HepG2 (cell line): ENCODE results near the gene TPM1. TPM values are rescaled to one million over a fixed set of nuclear protein-coding genes. Genes with fewer than 3 reads are reported as not detected.

Experiments
- ATAC-seq: fragments of 200-7000 bp; cut with Tn5 transposase; 3 replicates; pipeline ENCODE4 v1.9.1; 2020; ENCODE audit warnings: mild to moderate bottlenecking, moderate library complexity
- BruUV-seq: library from RNA; stranded (reverse); fragments of 400-500 nt; replicated peaks from 2 replicates; lab custom pipeline; 2021; lab: Mats Ljungman, UMichigan
- CTCF ChIA-PET: fragments of 300-600 bp; formaldehyde crosslinking; extraction: SDS; loops from one replicate; lab custom pipeline; 2021; ENCODE audit warnings: low total read pairs, inconsistent platforms, low intra/inter-chr PET ratio; lab: Yijun Ruan, JAX
- POLR2A ChIA-PET: fragments of 350-600 bp; sonication (Branson Sonifier 250); formaldehyde crosslinking; loops from one replicate; lab custom pipeline; 2020; ENCODE audit warnings: antibody characterized with exemption, inconsistent platforms; lab: Yijun Ruan, JAX
- DNase-seq: peaks from one replicate; pipeline ENCODE4 v3.0.0-alpha.2; 2015; ENCODE audit warnings: low spot score
- FAIRE-seq: peaks from 3 replicates; lab custom pipeline; 2011; peaks lifted over from hg19 to GRCh38; lab: Jason Lieb, UNC
- H2AFZ ChIP-seq: one replicate; pipeline ENCODE4 v1.6.1; 2011; ENCODE audit warnings: low read length, inconsistent platforms
- H3K27ac ChIP-seq: fragments of 300-600 bp; 3 replicates; pipeline ENCODE4 v1.8.0; 2011; ENCODE audit warnings: mixed run types, mild to moderate bottlenecking, mixed read lengths, low read length, inconsistent platforms; ENCODE audit not compliant: insufficient read depth; ENCODE audit errors: extremely low read length
- H3K27me3 ChIP-seq, 2 experiments: fragments of 200-600 bp in 1 of 2; 2 replicates in 1 of 2; 3 replicates in 1 of 2; pipeline versions ENCODE4 v1.6.0 to v1.8.0; 2011; ENCODE audit warnings: low read length in 2 of 2, mild to moderate bottlenecking in 2 of 2, moderate library complexity in 2 of 2, inconsistent platforms in 1 of 2; ENCODE audit not compliant: insufficient read depth in 2 of 2, control insufficient read depth in 1 of 2
- H3K36me3 ChIP-seq, 2 experiments: fragments of 200-600 bp in 1 of 2; replicated peaks in 1 of 2; 2 replicates in 1 of 2; 3 replicates in 1 of 2; pipeline versions ENCODE4 v1.5.1 to v1.8.0; 2011; ENCODE audit warnings: low read length in 2 of 2, inconsistent platforms in 1 of 2; ENCODE audit not compliant: insufficient read depth in 2 of 2, control insufficient read depth in 1 of 2
- H3K4me1 ChIP-seq: 2 replicates; pipeline ENCODE4 v1.5.1; 2012; ENCODE audit warnings: low read length, inconsistent platforms; ENCODE audit not compliant: insufficient read depth
- H3K4me2 ChIP-seq: 2 replicates; pipeline ENCODE4 v1.6.0; 2011; ENCODE audit warnings: low read depth, low read length, inconsistent platforms
- H3K4me3 ChIP-seq, 3 experiments: fragments of 200-600 bp in 1 of 3; sonication (generic), shearing (Covaris generic) in 1 of 3; replicated peaks in 1 of 3; 2 replicates each; pipeline ENCODE4 v1.5.1; 2011 to 2016; ENCODE audit warnings: low read length in 3 of 3, inconsistent platforms in 2 of 3, low read depth in 2 of 3, mild to moderate bottlenecking in 2 of 3, control low read depth in 1 of 3, mixed read lengths in 1 of 3; ENCODE audit not compliant: insufficient read depth in 1 of 3
- H3K79me2 ChIP-seq: one replicate; pipeline ENCODE4 v1.6.1; 2011; ENCODE audit warnings: low read length, inconsistent platforms; ENCODE audit not compliant: insufficient read depth
- H3K9ac ChIP-seq: 2 replicates; pipeline ENCODE4 v1.6.0; 2011; ENCODE audit warnings: mild to moderate bottlenecking, low read depth, low read length, inconsistent platforms; ENCODE audit not compliant: insufficient read depth
- H3K9me3 ChIP-seq: 2 replicates; pipeline ENCODE4 v1.5.1; 2012; ENCODE audit warnings: mild to moderate bottlenecking, low read length
- H4K20me1 ChIP-seq: 2 replicates; pipeline ENCODE4 v1.6.0; 2011; ENCODE audit warnings: inconsistent platforms, mild to moderate bottlenecking, low read length, moderate library complexity; ENCODE audit not compliant: insufficient read depth
- ADNP ChIP-seq: sonication (generic); formaldehyde crosslinking; IDR thresholded peaks from 2 replicates; pipeline ENCODE4 v1.4.0; 2020; ENCODE audit warnings: missing genetic modification reagents
- ARHGAP35 ChIP-seq: sonication (generic); formaldehyde crosslinking; IDR thresholded peaks from 2 replicates; pipeline ENCODE4 v1.9.0; 2022; ENCODE audit warnings: mild to moderate bottlenecking, inconsistent platforms, moderate library complexity, missing genetic modification reagents, borderline replicate concordance
- CBX2 ChIP-seq, 2 experiments: fragments of 200-600 bp in 1 of 2; sonication (generic); formaldehyde crosslinking in 1 of 2; IDR thresholded peaks; 2 replicates each; pipeline versions ENCODE4 v1.7.0 to v1.8.1; 2018 to 2022; ENCODE audit warnings: low read depth in 2 of 2, low read length in 1 of 2, mild to moderate bottlenecking in 1 of 2, missing genetic modification reagents in 1 of 2
- DNMT3B ChIP-seq: conservative IDR thresholded peaks from 2 replicates; pipeline ENCODE4 v1.6.1; 2016; ENCODE audit warnings: missing biosample characterization, control low read depth
- GATAD2A ChIP-seq: IDR thresholded peaks from 2 replicates; pipeline ENCODE4 v1.6.1; 2016
- KDM5B ChIP-seq: sonication (generic); formaldehyde crosslinking; IDR thresholded peaks from 2 replicates; pipeline ENCODE4 v1.4.0; 2020; ENCODE audit warnings: missing genetic modification reagents, mild to moderate bottlenecking, borderline replicate concordance
- MAFG ChIP-seq: sonication (generic); formaldehyde crosslinking; IDR thresholded peaks from 2 replicates; pipeline ENCODE4 v1.5.1; 2020; ENCODE audit warnings: mild to moderate bottlenecking, missing genetic modification reagents
- MAFK ChIP-seq, 2 experiments: IDR thresholded peaks in 1 of 2; conservative IDR thresholded peaks in 1 of 2; 2 replicates each; pipeline ENCODE4 v1.6.1; 2011; ENCODE audit warnings: improper control_type of control experiment in 2 of 2, low read length in 2 of 2
- ONECUT2 ChIP-seq: sonication (generic); formaldehyde crosslinking; IDR thresholded peaks from 2 replicates; pipeline ENCODE4 v1.4.0; 2020; ENCODE audit warnings: missing genetic modification reagents
- RARA ChIP-seq: IDR thresholded peaks from 2 replicates; pipeline ENCODE4 v1.6.1; 2016; ENCODE audit warnings: missing genetic modification reagents, missing compliant biosample characterization
- SOX6 ChIP-seq, 2 experiments: fragments of 450-650 bp in 1 of 2; sonication (generic) in 1 of 2; formaldehyde crosslinking in 1 of 2; IDR thresholded peaks; 2 replicates each; pipeline versions ENCODE4 v1.4.0 to v1.6.1; 2017 to 2020; ENCODE audit warnings: antibody characterized with exemption in 1 of 2, mild to moderate bottlenecking in 1 of 2, missing genetic modification reagents in 1 of 2
- SSRP1 ChIP-seq: IDR thresholded peaks from 2 replicates; pipeline ENCODE4 v1.6.1; 2016; ENCODE audit warnings: control low read depth
- ZEB1 ChIP-seq: IDR thresholded peaks from 2 replicates; pipeline ENCODE4 v1.6.1; 2012; ENCODE audit warnings: mild to moderate bottlenecking, low read depth, inconsistent platforms; ENCODE audit not compliant: insufficient replicate concordance
- ZNF556 ChIP-seq: sonication (generic); formaldehyde crosslinking; IDR thresholded peaks from 2 replicates; pipeline ENCODE4 v1.4.0; 2020; ENCODE audit warnings: mild to moderate bottlenecking, missing genetic modification reagents, borderline replicate concordance
- ZNF605 ChIP-seq: sonication (generic); formaldehyde crosslinking; IDR thresholded peaks from 2 replicates; pipeline ENCODE4 v1.8.0; 2022; ENCODE audit warnings: mild to moderate bottlenecking, missing genetic modification reagents
- whole genome bisulfite sequencing: methylation state at CpG from one replicate; pipeline ENCODE4 v1.1.6; 2017; ENCODE audit warnings: low lambda C conversion rate; 5-methylcytosine and 5-hydroxymethylcytosine counted together
- in situ Hi-C: cut with HindIII; loops from 2 replicates; pipeline ENCODE4 v1.10.0; 2017; ENCODE audit warnings: low pct_unique_long_range_greater_than_20kb; ENCODE audit not compliant: extremely low pct_ligation_motif_present
- intact Hi-C: fragments of 100-400 bp; cut with micrococcal nuclease; formaldehyde crosslinking; loops from one replicate; pipeline ENCODE4 v1.10.0; 2022; ENCODE audit not compliant: unreplicated experiment
- polyA plus RNA-seq, 8 experiments: library from polyadenylated mRNA; depleted of rRNA in 3 of 8; stranded (reverse) in 7 of 8; unstranded in 1 of 8; fragments of >200 nt; fragmentation: Illumina TruSeq in 4 of 8; extraction: Trizol in 4 of 8; gene quantifications; 2 replicates each; pipeline versions ENCODE4 v1.2.1 to v1.2.3, GENCODE V29; 2011 to 2016; ENCODE audit warnings: low read depth in 4 of 8, missing spikeins in 1 of 8, mixed read lengths in 1 of 8; ENCODE audit not compliant: insufficient read depth in 1 of 8
- total RNA-seq, 5 experiments: library from RNA; depleted of rRNA; stranded (reverse); fragments of >200 nt; fragmentation: Illumina TruSeq; extraction: Trizol; gene quantifications; 2 replicates each; pipeline ENCODE4 v1.2.3, GENCODE V29; 2016; ENCODE audit warnings: low read depth in 1 of 5
- TF ChIP-seq, protein P1 (sequence below): sonication (generic); formaldehyde crosslinking; conservative IDR thresholded peaks from 2 replicates; pipeline ENCODE4 v1.4.0; 2020; ENCODE audit warnings: mild to moderate bottlenecking, missing genetic modification reagents, moderate library complexity
- TF ChIP-seq, protein P2 (sequence below): IDR thresholded peaks from 2 replicates; pipeline ENCODE4 v1.6.1; 2016; ENCODE audit warnings: low read depth, missing genetic modification reagents, missing compliant biosample characterization

The TPM1 gene
- total and polyA plus RNA-seq, 2 of the 13 experiments (the other 11 are each of a cell fraction or from before 2014, with no cell fraction given), result 98.9 to 109 TPM

DNA sequence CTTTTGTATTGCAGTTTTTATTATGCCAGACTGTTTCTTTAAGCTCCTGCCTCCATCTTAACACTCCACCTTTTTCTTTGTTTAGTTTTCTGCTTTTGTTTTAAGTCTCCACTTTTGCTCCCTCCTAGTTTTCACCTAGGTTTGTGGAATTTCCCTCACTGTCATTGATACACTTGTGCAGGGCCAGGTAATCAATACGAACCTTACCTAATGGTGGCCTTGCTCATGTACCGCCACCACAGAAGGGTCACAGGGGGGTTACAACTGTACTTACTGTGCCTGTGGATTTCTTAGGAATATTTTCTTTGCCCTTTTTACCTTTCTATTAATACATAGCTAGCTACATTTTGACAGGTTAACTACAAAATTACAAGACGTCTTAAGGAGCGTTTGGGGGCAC, 43.4 kb upstream of the TPM1 start:
- H3K4me3 ChIP-seq, result no peak overlapping the region; a peak in 2 of 6 replicates
- FAIRE-seq, result no peak
- ChIA-PET CTCF (no interaction called here), POLR2A (interaction anchor here (1.3 to 1.4 kb wide), 2 partner anchors 12 kb away, joined by 3 to 5 read pairs; no protein-coding TSS in a partner anchor)
- DNase-seq, result no peak
- intact Hi-C loops (loop anchor here (10.0 kb wide), 1 partner anchor 46 kb away; the partner anchor contains the start of gene TPM1), in situ Hi-C loops (no loop called here)
- no peak overlapping the region for H3K9ac ChIP-seq
- BruUV-seq, result no TSS peak
- H3K27me3 ChIP-seq, result no peaks in the 10 kb centered on the region
- no peaks in the 10 kb centered on the region for H4K20me1 ChIP-seq
- peak overlapping the region; percentile 45 for H3K27ac ChIP-seq
- 47% methylated on average over 4 of the region's 4 CpGs for WGBS
- H3K36me3 ChIP-seq, result no peaks in the 10 kb centered on the region
- H3K4me1 ChIP-seq, result peaks cover 63% of the 10 kb centered on the region
- H3K4me2 ChIP-seq, result peak overlapping the region; percentile 72
- no peak overlapping the region for H2AFZ ChIP-seq
- H3K9me3 ChIP-seq, result no peaks in the 10 kb centered on the region
- peak; percentile 60 for ATAC-seq
- no peaks in the 10 kb centered on the region for H3K79me2 ChIP-seq
- TF ChIP-seq ADNP (CRISPR knock-in tag) (no peak), MAFG (no peak), MAFK (conservative IDR thresholded peaks at IDR 0.05 in 1 of 2, IDR thresholded peaks at IDR 0.05 in 1 of 2; ENCODE audit: low read length in 2 of 2) (no peak), ZEB1 (peak; percentile 36), ONECUT2 (CRISPR knock-in tag) (peak; percentile 82), SOX6 (IDR thresholded peaks at IDR 0.05) (no peak), SOX6 (CRISPR knock-in tag; IDR thresholded peaks at IDR 0.05) (0 out of 2 replicates have a peak, but pooled peaks have one; percentile 22), SSRP1 (CRISPR knock-in tag) (no peak), KDM5B (CRISPR knock-in tag) (no peak), ZNF605 (CRISPR knock-in tag) (no peak), ZNF556 (CRISPR knock-in tag) (0 out of 2 replicates have a peak, but pooled peaks have one; percentile 41), ARHGAP35 (no peak), CBX2 (IDR thresholded peaks at IDR 0.05; ENCODE audit: low read depth, low read length) (no peak), CBX2 (CRISPR knock-in tag; IDR thresholded peaks at IDR 0.05; ENCODE audit: low read depth) (no peak), RARA (peak; percentile 75), DNMT3B (no peak), GATAD2A (CRISPR knock-in tag) (peak; percentile 45; the same call in 1 of the 2 replicates)
- TF ChIP-seq, protein P1, sequence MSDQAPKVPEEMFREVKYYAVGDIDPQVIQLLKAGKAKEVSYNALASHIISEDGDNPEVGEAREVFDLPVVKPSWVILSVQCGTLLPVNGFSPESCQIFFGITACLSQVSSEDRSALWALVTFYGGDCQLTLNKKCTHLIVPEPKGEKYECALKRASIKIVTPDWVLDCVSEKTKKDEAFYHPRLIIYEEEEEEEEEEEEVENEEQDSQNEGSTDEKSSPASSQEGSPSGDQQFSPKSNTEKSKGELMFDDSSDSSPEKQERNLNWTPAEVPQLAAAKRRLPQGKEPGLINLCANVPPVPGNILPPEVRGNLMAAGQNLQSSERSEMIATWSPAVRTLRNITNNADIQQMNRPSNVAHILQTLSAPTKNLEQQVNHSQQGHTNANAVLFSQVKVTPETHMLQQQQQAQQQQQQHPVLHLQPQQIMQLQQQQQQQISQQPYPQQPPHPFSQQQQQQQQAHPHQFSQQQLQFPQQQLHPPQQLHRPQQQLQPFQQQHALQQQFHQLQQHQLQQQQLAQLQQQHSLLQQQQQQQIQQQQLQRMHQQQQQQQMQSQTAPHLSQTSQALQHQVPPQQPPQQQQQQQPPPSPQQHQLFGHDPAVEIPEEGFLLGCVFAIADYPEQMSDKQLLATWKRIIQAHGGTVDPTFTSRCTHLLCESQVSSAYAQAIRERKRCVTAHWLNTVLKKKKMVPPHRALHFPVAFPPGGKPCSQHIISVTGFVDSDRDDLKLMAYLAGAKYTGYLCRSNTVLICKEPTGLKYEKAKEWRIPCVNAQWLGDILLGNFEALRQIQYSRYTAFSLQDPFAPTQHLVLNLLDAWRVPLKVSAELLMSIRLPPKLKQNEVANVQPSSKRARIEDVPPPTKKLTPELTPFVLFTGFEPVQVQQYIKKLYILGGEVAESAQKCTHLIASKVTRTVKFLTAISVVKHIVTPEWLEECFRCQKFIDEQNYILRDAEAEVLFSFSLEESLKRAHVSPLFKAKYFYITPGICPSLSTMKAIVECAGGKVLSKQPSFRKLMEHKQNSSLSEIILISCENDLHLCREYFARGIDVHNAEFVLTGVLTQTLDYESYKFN (CRISPR knock-in tag), result peak; percentile 25; the same call in 1 of the 2 replicates
- TF ChIP-seq, protein P2, sequence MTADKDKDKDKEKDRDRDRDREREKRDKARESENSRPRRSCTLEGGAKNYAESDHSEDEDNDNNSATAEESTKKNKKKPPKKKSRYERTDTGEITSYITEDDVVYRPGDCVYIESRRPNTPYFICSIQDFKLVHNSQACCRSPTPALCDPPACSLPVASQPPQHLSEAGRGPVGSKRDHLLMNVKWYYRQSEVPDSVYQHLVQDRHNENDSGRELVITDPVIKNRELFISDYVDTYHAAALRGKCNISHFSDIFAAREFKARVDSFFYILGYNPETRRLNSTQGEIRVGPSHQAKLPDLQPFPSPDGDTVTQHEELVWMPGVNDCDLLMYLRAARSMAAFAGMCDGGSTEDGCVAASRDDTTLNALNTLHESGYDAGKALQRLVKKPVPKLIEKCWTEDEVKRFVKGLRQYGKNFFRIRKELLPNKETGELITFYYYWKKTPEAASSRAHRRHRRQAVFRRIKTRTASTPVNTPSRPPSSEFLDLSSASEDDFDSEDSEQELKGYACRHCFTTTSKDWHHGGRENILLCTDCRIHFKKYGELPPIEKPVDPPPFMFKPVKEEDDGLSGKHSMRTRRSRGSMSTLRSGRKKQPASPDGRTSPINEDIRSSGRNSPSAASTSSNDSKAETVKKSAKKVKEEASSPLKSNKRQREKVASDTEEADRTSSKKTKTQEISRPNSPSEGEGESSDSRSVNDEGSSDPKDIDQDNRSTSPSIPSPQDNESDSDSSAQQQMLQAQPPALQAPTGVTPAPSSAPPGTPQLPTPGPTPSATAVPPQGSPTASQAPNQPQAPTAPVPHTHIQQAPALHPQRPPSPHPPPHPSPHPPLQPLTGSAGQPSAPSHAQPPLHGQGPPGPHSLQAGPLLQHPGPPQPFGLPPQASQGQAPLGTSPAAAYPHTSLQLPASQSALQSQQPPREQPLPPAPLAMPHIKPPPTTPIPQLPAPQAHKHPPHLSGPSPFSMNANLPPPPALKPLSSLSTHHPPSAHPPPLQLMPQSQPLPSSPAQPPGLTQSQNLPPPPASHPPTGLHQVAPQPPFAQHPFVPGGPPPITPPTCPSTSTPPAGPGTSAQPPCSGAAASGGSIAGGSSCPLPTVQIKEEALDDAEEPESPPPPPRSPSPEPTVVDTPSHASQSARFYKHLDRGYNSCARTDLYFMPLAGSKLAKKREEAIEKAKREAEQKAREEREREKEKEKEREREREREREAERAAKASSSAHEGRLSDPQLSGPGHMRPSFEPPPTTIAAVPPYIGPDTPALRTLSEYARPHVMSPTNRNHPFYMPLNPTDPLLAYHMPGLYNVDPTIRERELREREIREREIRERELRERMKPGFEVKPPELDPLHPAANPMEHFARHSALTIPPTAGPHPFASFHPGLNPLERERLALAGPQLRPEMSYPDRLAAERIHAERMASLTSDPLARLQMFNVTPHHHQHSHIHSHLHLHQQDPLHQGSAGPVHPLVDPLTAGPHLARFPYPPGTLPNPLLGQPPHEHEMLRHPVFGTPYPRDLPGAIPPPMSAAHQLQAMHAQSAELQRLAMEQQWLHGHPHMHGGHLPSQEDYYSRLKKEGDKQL (CRISPR knock-in tag), result no peak
